NK-92 (cell line): ENCODE data around the gene GNG4.
"Not testable (repeated sequence)": the region's sequence is repeated elsewhere in the genome, so short reads cannot be mapped to it uniquely, and the experiment has no call there.

ENCODE experiments used
- DNase-seq: peaks from one replicate; lab custom pipeline; 2025; ENCODE audit not compliant: unreplicated experiment; lab: John Stamatoyannopoulos, UW

Gene GNG4

DNA sequence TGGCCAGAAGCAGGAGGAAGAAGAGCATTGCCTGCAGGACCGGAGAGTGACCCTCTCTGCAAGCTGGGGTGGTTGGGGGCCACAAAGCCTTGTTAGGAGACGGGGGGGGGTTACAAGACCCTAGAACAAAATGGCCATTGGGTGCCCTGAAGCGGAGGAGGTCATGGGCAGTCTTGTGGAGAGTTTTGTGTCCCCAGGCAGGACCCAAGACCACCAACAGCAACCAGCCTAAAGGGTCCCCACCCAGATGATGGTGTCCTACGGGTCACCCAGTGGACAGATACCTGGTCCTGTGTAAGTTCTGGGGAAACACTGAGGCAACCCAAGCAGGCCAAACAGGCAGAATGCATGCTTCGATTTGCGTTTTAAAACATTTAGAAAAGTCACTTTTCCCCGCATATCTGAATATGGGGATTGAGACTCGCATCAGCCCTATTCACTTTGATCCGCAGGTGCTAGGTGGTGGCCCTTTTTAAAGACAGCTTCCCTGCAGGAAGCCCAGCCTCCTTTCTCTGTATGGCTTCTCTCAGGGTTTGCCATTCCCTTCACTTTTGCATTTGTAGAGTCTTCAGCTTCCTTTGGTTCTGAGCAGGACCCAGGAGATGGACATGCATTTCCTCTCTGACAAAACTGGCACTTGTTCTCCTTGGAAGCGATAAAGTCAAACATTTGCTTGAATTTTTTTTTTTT is 21.1 kb downstream of the GNG4 start:
- no peak for DNase-seq

DNA sequence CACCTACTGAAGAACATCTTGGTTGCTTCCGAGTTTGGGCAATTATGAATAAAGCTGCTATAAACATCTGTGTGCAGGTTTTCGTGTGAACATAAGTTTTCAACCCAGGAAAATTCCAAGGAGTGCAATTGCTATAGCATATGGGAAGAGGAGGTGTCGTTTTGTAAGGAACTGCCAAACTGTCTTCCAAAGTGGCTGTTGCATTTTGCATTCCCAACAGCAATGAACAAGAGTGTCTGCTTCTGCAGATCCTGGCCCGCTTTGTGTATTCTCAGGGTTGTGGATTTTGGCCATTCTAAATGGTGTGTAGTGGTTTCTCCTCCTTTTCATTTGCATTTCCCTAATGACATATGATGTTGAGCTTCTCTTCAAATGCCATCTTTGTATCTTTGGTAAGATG is 23.8 kb downstream of the GNG4 start:
- DNase-seq: no peak

DNA sequence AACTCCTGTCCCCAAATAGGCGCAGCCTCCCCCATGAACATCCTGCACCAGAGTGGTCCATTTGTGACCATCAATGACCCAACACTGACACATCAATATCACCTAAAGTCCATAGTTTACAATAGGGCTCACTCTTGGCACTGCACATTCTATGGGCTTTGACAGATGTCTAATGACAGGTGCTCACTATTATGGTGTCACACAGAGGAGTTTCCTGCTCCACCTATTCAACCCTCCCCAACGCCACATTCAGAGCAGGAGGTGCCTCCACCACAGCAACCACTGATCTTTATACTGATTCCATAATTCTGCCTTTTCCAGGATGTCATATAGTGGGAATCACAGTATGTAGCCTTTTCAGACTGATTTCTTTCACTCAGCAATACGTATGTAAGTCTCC is 24.2 kb downstream of the GNG4 start:
- DNase-seq: no peak

DNA sequence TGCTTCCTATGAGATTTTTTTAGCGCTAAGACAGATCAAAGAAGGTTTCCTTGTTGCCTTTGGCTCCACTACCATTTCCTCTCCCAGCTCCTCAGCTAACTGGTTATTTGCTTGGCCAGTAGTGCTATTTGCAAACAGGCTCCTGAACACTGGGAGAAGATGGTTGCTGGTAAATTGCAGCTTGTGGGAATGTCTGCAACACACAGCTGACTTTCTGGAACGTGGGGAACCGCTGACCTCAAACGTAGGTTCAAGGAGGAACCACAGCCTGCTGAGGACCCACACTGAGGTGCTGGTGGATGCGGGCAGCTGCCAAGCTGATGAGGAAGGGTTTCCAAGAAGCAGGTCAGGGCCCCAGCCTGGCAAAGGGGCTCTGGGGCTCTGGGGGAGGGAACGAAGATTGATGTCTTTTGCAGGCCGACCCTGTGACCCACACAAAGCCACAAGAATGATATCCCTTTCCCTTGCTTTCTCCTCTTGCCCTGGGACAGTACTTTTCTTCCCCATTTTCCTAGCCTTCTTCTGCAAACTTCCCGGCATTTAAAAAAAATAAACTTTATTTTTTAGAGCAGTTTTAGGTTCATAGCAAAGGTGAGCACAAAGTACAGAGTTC is 24.8 kb downstream of the GNG4 start:
- DNase-seq: no peak

DNA sequence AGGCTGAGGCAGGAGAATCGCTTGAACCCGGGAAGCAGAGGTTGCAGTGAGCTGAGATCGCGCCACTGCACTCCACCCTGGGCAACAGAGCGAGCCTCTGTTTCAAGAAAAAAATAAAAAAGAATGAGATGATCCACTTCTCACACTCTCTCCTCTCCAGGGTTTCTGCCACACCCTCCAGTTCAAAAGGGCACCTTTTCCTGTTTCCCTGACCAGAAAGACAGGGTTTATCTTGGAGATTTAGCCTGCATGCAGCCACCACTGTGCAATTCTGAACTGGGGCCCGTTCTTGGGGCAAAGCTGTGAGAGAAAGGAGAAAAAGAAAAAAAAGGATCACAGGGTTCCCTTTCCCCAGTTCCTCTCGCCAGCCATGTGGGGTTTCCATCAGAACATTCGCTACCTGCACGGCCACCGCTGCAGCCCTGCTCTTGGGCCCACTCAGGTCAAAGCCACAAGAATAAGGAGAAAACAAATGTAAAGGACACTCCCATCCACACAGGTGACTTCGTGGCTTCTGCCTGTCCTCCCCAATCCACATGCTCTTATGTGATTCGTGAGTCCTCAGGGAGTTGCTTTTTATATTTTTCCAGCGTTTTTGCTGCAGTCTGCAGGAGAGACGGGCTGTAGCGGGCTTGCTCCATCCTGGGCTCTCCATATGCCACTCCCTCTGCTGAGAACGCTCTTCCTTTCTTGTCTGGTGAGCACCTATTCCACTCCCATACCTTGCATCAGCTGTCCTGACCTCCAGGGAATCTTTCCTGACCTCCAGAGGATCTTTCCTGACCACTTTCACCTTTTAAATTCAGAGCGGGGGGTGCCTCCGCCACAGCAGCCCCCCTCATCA is 26.4 kb downstream of the GNG4 start:
- no peak for DNase-seq

DNA sequence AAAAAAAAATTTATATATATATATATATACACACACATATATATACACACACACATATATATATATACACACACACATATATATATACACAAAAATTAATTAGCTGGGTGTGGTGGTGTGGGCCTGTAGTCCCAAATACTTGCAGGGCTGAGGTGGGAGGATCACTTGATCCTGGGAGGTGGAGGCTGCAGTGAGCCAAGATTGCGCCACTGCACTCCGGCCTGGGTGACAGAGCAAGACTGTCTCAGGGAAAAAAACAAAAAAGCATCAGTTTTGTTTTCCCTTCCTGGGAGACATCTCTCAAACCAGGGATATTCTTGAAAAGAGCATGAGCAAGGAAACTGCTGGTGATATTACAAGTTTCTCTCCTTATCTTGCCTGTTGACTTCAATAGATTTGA is 30.4 kb downstream of the GNG4 start:
- DNase-seq: not testable (repeated sequence)

DNA sequence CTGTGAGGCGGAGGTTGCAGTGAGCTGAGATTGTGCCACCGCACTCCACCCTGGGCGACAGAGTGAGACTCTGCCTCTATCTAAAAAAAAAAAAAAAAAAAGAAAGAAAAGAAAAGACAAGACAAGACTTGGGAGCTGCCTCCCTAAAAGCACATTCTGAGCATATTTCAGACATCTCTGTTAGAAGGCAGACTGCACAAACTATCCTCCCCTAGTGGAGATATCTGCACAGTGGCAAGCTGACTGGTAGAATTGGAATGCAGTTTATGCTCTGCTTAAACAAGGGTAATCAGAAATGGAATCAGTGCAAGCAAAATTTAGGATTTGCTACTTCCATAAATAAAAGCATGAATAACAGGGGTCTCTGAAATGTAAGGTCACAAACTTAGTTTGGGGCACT is 31.8 kb downstream of the GNG4 start:
- DNase-seq: no peak

DNA sequence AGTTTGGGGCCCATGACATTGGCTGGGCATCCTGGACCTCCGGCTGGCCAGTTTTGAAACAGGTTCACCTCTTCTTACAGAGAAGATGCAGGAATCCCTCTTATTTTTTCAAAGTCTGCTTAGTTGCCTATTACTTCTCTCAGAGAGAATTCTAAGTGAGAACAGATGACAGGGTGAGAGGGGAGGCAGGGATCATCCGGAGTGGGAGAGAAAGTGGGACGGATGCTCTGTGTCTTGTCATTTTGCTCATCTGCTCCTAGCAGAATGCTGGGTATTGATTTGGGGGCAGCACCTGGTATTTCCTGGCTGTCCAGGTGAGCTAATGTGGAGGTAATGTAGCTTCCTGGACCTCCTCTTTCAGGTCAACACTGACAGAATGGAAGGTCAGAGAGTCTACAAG is 32.4 kb downstream of the GNG4 start:
- no peak for DNase-seq

DNA sequence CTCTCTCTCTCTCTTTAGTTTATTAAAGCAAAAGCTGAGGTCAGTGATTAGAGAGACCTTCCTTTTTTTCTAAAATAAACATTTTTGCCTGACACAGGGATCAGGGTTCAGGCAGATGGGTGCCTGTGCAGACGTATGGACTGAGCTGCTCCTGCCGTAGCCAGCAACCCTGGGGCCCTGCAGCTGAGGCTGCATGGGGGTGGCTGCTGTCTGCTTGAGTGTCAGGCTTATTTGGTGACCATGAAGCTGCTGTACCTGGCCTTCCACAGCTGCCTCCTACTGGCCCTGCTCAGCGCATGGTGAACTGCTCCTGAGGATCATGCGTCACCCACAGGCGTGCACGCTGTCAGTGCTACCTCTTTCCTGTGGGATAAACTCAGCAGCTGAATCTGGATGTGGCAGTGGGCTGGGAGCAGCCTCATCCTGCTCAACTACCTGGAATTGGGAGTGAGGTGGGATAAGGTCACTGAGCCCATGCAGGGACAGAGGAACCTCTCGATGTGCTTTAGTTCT is 35.1 kb downstream of the GNG4 start:
- DNase-seq: no peak

DNA sequence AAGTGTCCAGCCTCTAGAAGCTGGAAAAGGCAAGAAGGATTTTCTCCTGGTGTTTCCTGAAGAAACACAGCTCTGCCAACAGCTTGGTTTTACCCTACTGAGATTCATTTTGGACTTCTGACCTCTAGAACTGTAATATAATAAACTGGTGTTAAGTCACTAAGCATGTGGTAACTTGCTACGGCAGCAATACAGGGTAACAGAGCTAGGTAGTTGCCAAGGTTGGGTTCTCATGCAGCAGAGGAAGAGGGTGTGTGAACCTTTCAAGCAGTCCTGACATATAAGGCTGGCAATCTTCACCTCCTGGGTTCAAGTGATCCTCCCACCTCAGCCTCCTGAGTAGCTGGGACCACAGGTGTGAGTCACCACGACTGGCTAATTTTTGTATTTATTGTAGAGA is 36.0 kb downstream of the GNG4 start:
- DNase-seq: no peak

DNA sequence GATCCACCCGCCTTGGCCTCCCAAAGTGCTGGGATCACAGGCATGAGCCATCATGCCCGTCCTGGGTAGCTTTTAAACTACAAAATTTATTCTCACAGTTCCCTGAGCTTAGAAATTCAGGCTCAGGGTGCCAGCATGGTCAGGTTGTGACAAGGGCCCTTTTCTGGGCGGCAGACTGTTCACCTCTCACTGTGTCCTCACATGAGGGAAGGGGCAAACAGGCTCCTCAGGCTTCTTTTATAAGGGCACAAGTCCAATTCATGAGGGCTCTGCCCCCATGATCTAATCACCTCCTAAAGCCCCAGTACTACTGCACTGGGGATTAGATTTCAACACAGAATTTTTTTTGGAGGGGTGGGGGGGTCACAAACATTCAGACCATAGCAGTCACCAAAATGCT is 36.8 kb downstream of the GNG4 start:
- DNase-seq: no peak

DNA sequence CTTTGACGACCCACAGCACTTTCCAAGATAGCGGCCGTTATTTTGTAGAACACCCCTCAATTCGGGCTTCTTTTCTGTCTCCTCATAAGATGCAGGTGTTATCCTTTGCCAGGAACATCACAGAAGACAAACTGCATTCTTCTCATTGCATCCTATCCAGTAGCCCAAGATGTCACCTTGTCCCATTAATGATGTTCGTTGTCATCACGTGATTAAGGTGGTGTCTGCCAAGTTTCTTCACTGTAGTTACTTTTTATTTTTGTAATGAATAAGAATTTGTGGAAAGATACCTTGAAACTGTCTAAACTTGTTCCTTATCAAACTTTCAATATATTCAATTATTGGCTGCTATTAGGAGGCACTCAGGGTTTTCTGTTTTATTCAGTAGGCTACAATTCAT is 39.4 kb downstream of the GNG4 start:
- DNase-seq: no peak

DNA sequence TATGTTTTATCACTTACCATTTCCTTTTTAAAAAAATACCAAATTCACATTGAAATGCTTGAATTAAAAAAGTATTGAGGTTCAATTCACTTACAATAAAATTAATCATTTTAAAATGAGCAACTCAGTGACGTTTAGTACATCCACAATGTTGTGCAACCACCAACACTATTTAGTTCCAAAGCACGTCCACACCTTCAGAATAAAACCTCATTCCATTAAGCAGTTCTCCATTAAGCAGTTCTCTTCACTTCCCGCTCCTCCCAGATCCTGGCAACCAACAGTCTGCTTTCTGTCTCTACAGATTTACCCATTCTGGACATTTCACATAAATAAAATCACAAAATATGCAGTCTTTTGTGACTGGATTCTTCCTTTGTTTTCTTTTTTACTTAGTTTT is 41.3 kb downstream of the GNG4 start:
- no peak for DNase-seq

DNA sequence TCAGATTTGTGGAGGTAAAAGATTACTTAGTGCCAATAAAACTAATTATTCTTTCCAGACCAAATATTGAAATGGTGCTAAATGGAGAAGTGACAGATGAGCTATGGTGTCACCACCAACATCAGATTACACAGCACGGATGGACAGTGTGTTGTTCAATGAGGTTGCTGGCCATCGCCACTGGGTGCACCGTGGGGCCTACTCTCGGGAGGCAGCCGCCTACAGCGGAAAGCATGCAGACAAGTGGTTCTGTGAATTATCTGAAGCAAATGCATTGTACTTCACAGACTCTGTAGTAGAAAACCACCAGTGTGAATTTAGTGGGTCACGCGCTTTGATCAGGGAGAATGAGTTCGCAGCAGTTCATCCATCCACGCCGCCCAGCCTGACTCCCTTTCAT is 42.3 kb downstream of the GNG4 start:
- DNase-seq: no peak

DNA sequence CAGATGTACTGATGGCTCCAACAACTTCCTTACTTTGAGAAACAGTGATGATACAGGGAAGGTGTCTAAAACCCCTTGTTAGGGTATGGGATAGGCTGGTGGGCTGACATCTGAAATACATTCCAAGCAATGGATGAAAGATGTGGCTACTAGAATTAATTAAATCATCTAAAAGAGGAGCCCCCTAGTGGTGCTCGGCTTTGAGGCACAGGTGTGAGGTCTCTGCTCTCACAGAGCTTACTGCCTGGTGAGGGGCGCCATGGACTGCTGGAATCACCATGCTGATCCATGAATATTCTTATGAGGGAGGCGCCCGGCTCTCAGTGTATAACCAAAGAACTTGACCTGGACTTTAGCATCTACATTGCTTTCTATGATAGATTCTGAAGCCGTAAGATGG is 48.5 kb downstream of the GNG4 start:
- no peak for DNase-seq

DNA sequence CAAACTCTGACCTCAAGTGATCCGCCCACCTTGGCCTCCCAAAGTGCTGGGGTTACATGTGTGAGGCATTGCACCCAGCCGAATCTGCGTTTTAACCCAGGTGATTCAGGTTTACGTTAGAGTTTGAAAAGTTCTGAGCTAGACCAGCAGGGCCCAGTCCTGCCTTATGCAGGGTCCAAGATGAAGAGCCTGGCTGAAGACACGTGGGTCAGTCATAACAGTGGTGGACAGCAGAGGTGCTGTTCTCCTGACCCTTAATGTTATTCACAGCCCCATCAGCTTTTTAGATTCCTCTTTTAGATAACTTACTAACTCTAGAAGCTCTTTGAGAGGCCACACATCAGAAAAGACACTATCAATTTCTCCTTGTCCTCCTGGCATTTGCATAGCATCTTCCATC is 50.0 kb downstream of the GNG4 start:
- DNase-seq: no peak

DNA sequence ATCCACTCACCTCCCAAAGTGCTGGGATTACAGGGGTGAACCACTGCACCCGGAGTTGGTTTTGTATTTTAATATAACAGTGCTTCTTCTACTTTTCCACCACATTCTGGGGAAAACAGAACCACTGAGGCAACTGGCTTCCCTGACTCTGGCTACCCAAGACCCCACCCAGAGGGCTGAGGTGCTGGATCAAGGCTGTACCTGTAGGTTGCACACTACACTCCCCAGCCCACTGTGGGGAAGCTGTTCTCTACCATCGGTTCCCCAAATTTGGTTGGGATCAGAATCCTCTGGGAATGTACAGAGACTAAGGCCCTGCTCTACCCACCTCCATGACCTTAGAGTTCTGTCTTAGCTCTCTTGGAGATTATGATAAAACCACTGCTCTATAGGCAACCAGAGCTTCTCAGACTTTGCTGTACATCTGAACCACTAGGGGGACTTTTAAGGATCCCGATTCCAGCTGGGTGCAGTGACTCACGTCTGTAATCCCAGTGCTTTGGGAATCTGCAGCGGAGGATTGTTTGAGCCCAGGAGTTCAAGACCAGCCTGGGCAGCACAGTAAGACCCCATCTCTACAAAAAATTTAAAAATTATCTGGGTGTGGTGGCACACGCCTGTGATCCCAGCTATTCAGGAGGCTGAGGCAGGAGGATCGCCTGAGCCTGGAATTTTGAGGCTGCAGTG is 51.6 kb downstream of the GNG4 start:
- no peak for DNase-seq

DNA sequence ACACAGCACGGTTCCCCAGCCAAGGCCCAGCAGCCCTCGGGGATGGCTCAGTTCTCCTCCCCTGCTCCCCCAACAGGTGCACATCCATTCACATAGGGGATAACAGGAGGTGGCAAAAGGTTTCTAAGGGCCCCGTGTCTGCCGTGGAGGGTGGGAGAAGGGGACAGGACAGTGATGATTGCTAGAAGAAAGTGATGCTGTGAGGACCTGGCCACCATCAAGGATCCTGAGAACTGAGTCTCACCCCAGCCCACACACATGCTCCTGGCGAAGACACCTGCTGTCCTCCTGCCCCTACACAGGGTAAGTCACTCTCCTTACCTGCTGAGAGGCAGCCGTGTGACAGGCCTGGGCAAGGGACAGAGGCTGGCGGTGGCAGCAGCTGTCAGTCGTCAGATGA is 54.5 kb downstream of the GNG4 start:
- no peak for DNase-seq

DNA sequence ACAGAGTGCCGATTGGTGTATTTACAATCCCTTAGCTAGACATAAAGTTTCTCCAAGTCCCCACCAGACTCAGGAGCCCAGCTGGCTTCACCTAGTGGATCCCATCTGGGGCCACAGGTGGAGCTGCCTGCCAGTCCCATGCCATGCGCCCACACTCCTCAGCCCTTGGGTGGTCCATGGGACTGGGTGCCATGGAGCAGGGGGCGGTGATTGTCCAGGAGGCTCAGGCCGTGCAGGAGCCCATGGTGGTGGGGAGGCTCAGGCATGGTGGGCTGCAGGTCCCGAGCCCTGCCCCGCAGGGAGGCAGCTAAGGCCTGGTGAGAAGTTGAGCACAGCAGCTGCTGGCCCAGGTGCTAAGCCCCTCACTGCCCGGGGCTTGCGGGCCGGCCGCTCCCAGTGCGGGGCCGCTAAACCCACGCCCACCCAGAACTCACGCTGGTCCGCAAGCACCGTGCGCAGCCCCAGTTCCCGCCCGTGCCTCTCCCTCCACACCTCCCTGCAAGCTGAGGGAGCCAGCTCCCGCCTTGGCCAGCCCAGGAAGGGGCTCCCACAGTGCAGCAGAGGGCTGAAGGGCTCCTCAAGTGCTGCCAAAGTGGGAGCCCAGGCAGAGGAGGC is 55.2 kb downstream of the GNG4 start:
- not testable (repeated sequence) for DNase-seq

DNA sequence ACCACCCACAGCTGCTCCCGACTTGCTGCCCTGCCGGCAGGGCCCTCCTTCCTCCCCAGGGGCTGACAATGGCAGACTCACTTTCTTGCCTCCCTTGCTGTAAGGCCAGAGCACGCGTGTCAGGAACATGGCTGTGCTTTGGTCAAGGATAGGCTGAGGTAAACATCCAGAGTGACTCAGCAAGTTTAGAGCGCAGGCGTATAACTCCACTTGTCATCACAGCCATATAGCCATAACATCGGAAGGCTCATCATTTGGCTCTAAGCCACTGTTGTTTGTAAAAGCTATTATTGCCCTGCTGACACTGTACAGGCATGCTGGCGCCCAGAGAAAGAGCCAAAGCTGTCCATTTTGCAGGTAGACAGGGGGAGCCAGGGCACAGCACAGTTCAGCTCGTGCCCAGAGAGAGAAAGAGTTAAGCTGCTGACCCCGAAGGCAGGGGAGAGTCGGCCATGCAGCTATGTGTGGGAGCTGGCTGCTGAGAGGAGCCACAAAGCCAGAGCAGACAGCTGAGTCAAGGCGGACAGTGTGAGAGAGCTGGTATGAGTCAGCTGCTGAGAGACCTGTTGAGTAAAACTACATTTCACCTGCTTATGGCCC is 60.6 kb downstream of the GNG4 start:
- DNase-seq: no peak

DNA sequence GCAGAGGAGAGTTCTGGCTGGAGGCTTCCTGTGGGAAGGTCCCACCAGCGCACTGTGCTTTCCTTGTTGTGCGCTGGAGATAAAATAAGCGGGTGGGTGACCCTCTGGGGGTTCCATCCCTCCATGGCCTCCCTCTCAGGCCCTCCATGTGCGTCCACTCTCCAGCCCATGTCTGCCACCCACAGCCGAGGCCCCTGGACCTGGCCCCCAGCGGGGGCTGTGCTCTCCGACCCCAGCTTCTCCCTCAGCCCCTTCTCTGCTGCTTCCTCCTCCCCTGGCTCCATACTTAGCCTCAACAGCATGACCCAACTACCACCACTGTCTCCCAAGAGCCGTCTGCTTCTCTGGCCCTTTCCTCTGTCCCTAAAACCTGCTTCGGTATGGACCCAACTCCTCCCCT is 61.4 kb downstream of the GNG4 start:
- DNase-seq: no peak
